Left lung (tissue), 10 donors: Measurements from ENCODE around the gene RBPMS2. TPM values are rescaled to one million over a fixed set of nuclear protein-coding genes. Genes with fewer than 3 reads are reported as not detected.

ENCODE experiments used
- ATAC-seq: fragments of 200-7000 bp; cut with Tn5 transposase; one replicate; pipeline ENCODE4 v1.9.1; 2020; ENCODE audit warnings: moderate library complexity
- DNase-seq, 4 donors: peaks; one replicate each; pipeline ENCODE4 v3.0.0-alpha.2; 2013 to 2020
- H3K27ac ChIP-seq, 2 donors: fragments of 200-600 bp; sonication (generic) in 1 of 2; one replicate each; pipeline versions ENCODE4 v1.5.0 to v1.8.0; 2020 to 2021
- H3K27me3 ChIP-seq, 2 donors: fragments of 200-600 bp; sonication (generic) in 1 of 2; one replicate each; pipeline versions ENCODE4 v1.5.0 to v1.8.0; 2020 to 2021
- H3K36me3 ChIP-seq, 2 donors: fragments of 200-600 bp; sonication (generic) in 1 of 2; one replicate each; pipeline versions ENCODE4 v1.5.0 to v1.8.0; 2020 to 2021
- H3K4me1 ChIP-seq, 2 donors: fragments of 200-600 bp; one replicate each; pipeline ENCODE4 v1.8.0; 2021
- H3K4me3 ChIP-seq, 2 donors: fragments of 200-600 bp; sonication (generic) in 1 of 2; one replicate each; pipeline versions ENCODE4 v1.5.0 to v1.8.0; 2020 to 2021; ENCODE audit warnings: mild to moderate bottlenecking in 1 of 2
- H3K9me3 ChIP-seq, 2 donors: fragments of 200-600 bp; sonication (generic) in 1 of 2; one replicate each; pipeline versions ENCODE4 v1.5.0 to v1.8.0; 2020 to 2021
- intact Hi-C, 2 donors: fragments of 100-400 bp; cut with DNase I; formaldehyde crosslinking; loops; one replicate each; pipeline versions ENCODE4 v1.11.2 to v1.14.2; 2022
- polyA plus RNA-seq, 6 donors: library from polyadenylated mRNA; unstranded; fragments of 120-200 nt; gene quantifications; one replicate each; pipeline ENCODE4 v1.2.1, GENCODE V29; 2013; ENCODE audit not compliant: insufficient read length in 6 of 6
- total RNA-seq, 2 donors: library from RNA; stranded (reverse); fragmentation: NEBNext Ultra II Directional; extraction: Animal tissue kit (Norgen Biotek cat#: 25700); gene quantifications; one replicate each; pipeline ENCODE4 v1.2.1, GENCODE V29; 2021
- TF ChIP-seq, protein P1 (sequence below), 2 donors: fragments of 200-600 bp; sonication (generic) in 1 of 2; IDR thresholded peaks; one replicate each; pipeline versions ENCODE4 v1.5.0 to v1.8.0; 2021; ENCODE audit warnings: antibody characterized with exemption in 2 of 2
- donor health status: DM: no; HTN: yes; CAD: no.
- donor health status: DM: no; HTN: no; CAD: no.

Gene RBPMS2
- total and polyA plus RNA-seq, 8 donors = 3.7 to 12.7 (median 6.8) TPM

DNA sequence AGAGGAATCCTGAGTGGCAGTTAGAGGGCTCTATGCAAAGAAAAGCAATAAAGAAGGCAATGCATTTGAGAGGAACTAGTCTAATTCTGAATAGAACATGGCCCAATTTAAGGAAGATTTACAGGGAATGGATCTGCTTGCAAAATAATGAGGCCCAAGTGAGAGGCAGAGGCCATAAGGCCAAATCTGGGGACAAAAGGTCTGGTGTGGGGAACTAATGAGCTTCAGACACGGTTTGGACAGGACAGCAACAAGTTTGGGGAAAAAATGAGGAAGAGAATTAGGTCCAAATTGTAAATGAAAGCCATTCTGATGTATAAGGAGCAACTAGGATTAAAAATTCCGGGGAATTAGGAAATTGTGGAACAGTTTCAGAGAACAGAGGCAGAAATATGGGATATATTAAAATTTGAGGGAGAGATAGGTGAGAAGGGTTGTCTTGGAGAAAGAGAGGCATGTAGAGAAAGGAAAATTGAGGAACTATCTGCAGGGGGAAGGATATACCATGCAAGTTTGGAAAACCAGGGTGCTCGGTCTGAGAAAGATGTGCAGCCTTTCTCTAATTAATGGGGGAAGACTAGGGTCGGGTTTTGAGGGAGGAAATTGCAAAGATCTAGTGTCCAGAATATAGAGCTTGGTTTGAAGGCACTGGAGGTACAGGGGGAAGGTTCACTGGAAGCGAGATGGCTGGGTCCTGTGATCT lies 73.8 kb downstream of the RBPMS2 start:
- Histone ChIP-seq H3K4me3 (peak overlapping the region; percentile 82 to 86), H3K9me3 (no peaks in the 10 kb centered on the region), H3K4me1 (peaks cover 46 to 60% of the 10 kb centered on the region in 2 donors), H3K36me3 (no peaks in the 10 kb centered on the region), H3K27ac (peak overlapping the region; percentile 82 to 84), H3K27me3 (no peaks in the 10 kb centered on the region)
- DNase-seq (no peak), ATAC-seq (no peak)
- TF ChIP-seq, protein P1, sequence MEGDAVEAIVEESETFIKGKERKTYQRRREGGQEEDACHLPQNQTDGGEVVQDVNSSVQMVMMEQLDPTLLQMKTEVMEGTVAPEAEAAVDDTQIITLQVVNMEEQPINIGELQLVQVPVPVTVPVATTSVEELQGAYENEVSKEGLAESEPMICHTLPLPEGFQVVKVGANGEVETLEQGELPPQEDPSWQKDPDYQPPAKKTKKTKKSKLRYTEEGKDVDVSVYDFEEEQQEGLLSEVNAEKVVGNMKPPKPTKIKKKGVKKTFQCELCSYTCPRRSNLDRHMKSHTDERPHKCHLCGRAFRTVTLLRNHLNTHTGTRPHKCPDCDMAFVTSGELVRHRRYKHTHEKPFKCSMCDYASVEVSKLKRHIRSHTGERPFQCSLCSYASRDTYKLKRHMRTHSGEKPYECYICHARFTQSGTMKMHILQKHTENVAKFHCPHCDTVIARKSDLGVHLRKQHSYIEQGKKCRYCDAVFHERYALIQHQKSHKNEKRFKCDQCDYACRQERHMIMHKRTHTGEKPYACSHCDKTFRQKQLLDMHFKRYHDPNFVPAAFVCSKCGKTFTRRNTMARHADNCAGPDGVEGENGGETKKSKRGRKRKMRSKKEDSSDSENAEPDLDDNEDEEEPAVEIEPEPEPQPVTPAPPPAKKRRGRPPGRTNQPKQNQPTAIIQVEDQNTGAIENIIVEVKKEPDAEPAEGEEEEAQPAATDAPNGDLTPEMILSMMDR (IDR thresholded peaks at IDR 0.05) = no peak
- intact Hi-C loops = no loop called here

DNA sequence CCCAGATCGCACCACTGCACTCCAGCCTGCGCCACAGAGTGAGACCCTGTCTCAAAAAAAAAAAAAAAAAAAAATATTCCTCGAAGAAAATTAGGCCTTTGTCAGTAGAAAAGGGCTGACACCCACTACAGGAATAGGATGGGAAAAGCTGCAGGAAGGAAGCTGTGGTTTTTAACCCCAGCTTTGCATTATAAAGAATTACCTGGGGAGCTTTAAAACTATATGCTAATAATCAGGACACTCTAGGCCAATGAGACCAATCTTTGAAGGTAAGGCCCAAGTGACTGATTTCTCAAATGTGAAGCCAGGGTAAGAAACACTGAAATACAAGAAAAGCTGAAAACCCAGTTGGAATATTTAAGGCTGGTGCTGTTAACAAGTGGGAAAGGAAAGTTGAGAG lies 74.3 kb downstream of the RBPMS2 start:
- peaks cover 51 to 65% of the 10 kb centered on the region in 2 donors for H3K4me1 ChIP-seq
- no peak for ATAC-seq
- no peaks in the 10 kb centered on the region for H3K27me3 ChIP-seq
- H3K4me3 ChIP-seq = peak overlapping the region in 1 of 2 donors; percentile 86
- no peaks in the 10 kb centered on the region for H3K9me3 ChIP-seq
- no peaks in the 10 kb centered on the region for H3K36me3 ChIP-seq
- no peak for DNase-seq
- intact Hi-C loops = no loop called here
- TF ChIP-seq, protein P1 (IDR thresholded peaks at IDR 0.05) = no peak
- peak overlapping the region; percentile 81 to 82 for H3K27ac ChIP-seq

DNA sequence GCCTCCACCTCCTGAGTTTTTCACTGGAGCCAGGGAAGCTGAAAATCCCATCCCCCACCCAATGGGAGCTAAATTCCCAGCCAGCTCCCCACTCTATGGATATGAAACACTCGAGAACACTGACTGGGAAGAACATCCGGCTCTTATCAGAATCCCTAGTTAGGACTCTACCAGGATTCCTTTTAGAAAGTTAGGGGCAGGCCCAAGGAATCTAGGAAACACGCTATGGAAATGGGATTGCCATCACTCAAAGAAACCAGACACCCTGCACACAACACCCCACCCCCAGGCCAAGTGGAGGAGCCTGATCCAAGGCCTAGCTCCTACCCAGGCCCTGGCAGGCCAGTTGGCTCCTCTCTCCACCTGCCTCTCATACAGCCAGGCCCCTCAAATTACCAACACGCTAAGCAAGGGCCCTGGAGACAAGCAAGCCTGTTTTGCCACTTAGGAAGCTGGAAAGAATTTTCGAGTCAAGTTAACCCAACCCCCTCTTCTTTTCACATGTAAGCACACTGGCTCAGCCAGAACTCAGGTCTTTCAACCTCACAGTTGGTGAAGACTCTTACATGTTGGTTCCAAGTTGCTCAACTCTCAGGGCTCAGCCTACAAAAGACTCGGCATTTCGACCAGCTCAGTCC lies 75.5 kb downstream of the RBPMS2 start:
- TF ChIP-seq, protein P1 (IDR thresholded peaks at IDR 0.05) = no peak
- H3K4me3 ChIP-seq = peak overlapping the region in 1 of 2 donors; percentile 86
- peak; percentile 70 for ATAC-seq
- H3K27ac ChIP-seq = peak overlapping the region; percentile 81 to 82
- H3K9me3 ChIP-seq = no peaks in the 10 kb centered on the region
- no peaks in the 10 kb centered on the region for H3K27me3 ChIP-seq
- peaks cover 61 to 77% of the 10 kb centered on the region in 2 donors for H3K4me1 ChIP-seq
- H3K36me3 ChIP-seq = no peaks in the 10 kb centered on the region
- intact Hi-C loops = no loop called here
- DNase-seq = peak in 2 of 4 donors; percentile 80 to 87

DNA sequence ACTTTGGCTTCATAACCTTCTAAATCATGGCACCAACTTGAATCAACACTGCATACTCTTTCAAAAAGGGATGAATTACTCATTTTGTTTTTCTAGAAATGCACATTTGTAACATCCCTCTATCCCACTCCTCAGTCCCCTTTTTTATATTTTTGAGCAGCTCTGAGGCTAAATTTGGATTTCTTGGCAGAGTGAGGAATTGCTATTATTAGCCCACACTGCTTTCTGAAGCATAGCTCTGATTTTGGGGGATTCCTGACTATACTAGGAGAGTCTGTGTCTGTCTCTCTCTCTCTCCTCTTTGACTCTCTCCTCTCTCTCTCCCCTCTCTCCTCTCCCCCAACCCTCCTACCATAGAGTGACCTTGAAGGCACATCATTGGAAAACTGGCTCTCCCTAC lies 76.6 kb downstream of the RBPMS2 start:
- ATAC-seq = no peak
- Histone ChIP-seq H3K4me1 (peaks cover 61 to 88% of the 10 kb centered on the region in 2 donors), H3K27ac (peak overlapping the region; percentile 81 to 82), H3K9me3 (no peaks in the 10 kb centered on the region), H3K27me3 (no peaks in the 10 kb centered on the region), H3K36me3 (peaks cover 0 to 7% of the 10 kb centered on the region in 2 donors), H3K4me3 (no peak overlapping the region)
- no peak for DNase-seq
- TF ChIP-seq, protein P1 (IDR thresholded peaks at IDR 0.05) = no peak
- intact Hi-C loops = no loop called here

DNA sequence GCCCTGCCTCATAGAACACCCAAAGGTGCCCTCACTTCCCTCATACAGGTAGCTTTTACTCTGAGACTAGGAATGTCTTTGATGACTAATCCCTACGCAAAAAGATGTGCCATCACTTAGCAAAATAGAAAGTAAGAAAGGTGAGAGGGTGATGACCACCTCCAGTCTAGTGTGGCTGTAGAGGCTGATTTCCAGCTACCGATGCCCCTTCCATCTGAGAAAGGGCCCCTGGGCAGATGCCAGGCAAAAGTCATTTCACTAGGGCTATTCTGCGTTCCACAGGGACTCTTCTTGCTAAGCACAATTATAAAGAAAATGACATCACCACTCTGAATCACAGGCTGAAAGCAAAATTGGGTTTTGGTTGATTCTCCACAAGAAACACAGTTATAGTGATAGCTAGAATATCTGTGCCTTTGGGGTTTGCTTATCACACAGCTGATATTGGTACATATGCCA lies 77.4 kb downstream of the RBPMS2 start:
- ATAC-seq (no peak), DNase-seq (no peak)
- Histone ChIP-seq H3K27ac (peak overlapping the region; percentile 29 to 81), H3K36me3 (peaks cover 0 to 9% of the 10 kb centered on the region in 2 donors), H3K4me1 (peaks cover 68 to 93% of the 10 kb centered on the region in 2 donors), H3K4me3 (no peak overlapping the region), H3K27me3 (no peaks in the 10 kb centered on the region), H3K9me3 (no peaks in the 10 kb centered on the region)
- intact Hi-C loops = no loop called here
- TF ChIP-seq, protein P1 (IDR thresholded peaks at IDR 0.05) = no peak
